Fibroblast of villous mesenchyme (primary cell): ENCODE results near the gene CD22. TPM values are rescaled to one million over a fixed set of nuclear protein-coding genes. Genes with fewer than 3 reads are reported as not detected.

Experiments
- DNase-seq: peaks from one replicate; pipeline ENCODE4 v3.0.0-alpha.2; 2010; ENCODE audit warnings: low read depth
- H3K4me3 ChIP-seq: 2 replicates; pipeline ENCODE4 v1.5.1; 2011; ENCODE audit warnings: low read depth, mild to moderate bottlenecking, low read length
- total RNA-seq: library from RNA; depleted of rRNA; stranded (reverse); fragments of >200 nt; gene quantifications from 2 replicates; pipeline ENCODE4 v1.2.3, GENCODE V29; 2012
- TF ChIP-seq, protein P1 (sequence below): IDR thresholded peaks from 2 replicates; pipeline ENCODE4 v1.5.1; 2012; ENCODE audit warnings: low read depth, mild to moderate bottlenecking, low read length; ENCODE audit not compliant: insufficient read depth

The CD22 gene
- total RNA-seq, 1 donor, result not detected

DNA sequence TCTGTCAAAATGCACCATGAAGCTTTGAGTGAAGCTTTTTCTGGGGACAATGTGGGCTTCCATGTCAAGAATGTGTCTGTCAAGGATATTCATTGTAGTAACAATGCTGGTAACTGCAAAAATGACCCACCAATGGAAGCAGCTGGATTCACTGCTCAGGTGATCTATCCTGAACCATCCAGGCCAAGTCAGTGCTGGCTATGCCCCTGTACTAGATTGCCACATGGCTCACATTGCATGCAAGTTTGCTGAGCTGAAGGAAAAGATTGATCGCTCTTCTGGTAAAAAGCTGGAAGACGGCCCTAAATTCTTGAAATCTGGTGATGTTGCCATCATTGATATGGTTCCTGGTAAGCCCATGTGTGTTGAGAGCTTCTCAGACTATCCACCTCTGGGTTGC is 54.5 kb downstream of the CD22 start:
- H3K4me3 ChIP-seq, result no peak overlapping the region
- no peak for DNase-seq
- TF ChIP-seq, protein P1, sequence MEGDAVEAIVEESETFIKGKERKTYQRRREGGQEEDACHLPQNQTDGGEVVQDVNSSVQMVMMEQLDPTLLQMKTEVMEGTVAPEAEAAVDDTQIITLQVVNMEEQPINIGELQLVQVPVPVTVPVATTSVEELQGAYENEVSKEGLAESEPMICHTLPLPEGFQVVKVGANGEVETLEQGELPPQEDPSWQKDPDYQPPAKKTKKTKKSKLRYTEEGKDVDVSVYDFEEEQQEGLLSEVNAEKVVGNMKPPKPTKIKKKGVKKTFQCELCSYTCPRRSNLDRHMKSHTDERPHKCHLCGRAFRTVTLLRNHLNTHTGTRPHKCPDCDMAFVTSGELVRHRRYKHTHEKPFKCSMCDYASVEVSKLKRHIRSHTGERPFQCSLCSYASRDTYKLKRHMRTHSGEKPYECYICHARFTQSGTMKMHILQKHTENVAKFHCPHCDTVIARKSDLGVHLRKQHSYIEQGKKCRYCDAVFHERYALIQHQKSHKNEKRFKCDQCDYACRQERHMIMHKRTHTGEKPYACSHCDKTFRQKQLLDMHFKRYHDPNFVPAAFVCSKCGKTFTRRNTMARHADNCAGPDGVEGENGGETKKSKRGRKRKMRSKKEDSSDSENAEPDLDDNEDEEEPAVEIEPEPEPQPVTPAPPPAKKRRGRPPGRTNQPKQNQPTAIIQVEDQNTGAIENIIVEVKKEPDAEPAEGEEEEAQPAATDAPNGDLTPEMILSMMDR, result no peak

- no peak for DNase-seq
- TF ChIP-seq, protein P1, result no peak
- no peak overlapping the region for H3K4me3 ChIP-seq
Observed at GRCh38 chr19:35388277-35389054, 59.5 kb downstream of the CD22 start.

- TF ChIP-seq, protein P1, result no peak
- DNase-seq, result no peak
- no peak overlapping the region for H3K4me3 ChIP-seq
Observed at GRCh38 chr19:35389192-35389861, 60.3 kb downstream of the CD22 start.

DNA sequence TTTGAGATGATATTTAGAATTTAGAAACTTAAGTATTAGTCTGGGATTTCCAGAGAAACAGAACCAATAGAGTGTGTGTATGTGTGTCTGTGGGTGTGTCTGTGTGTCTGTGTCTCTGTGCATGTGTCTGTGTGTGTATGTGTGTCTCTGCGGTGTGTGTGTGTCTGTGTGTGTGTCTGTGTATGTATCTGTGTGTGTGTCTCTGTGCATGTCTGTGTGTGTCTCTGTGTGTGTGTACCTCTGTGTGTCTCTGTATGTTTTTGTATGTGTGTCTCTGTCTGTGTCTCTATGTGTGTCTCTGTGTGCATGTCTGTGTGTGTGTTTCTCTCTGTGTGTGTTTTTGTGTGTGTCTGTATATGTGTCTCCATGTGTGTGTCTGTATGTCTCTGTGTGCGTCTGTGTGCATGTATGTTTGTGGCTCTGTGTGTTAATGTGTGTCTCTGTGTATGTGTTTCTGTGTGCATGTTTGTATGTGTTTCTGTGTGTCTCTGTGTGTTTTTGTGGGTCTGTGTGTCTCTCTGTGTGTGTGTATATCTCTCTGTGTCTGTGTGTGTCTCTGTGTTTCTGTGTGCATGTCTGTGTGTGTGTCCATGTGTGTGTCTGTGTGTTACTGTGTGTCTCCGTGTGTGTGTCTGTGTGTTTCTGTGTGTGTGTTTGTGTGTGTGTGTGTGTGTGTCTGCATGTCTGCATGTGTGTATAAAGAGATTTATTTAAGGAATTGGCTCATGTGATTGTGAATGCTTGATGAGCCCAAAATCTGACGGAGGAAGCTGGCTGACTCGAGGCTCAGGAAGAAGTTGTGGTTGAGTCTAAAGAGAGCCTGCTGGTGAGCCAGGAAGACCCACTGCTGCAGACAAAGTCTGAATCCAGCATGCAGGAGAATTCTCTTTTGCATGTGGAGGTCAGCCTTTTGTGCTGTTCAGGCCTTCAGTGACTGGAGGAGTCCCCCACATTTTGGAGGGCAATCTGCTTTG is 64.0 kb downstream of the CD22 start:
- DNase-seq, result no peak
- no peak overlapping the region for H3K4me3 ChIP-seq
- TF ChIP-seq, protein P1, result no peak

DNA sequence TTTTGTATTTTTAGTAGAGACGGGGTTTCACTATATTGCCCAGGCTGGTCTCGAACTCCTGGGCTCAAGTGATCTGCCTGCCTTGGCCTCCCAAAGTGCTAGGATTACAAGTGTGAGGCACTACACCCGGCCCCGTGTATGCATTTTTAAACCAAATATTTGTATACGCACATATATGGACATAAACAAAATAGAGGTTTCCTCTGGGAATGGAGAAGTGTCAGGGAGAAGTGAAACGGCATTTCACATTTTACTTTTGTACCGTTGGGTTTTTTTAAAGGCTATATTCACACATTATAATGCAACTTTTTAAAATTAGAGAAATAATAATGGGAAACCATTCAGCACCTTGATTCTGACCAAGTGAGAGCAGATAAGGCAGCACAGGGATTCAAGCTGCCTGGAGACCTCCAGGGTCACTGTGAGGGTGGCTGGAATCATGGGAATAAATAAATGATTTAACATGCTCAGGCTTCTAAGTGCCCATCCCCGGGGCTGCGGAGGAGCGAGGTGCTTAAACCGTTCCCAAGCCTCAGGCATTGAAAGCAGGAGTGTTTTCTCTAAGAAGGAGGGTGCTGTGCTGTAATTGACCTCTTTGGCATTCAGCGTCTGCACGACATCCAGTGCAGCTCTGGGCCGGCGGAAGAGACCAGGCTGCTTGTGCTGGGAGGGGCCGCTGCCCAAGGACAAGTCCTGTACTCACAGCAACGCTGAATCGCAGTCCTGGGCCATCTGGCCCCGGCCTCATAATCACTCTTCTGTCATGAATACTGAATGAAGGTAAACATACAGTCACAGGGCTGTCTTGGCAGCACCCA is 66.6 kb downstream of the CD22 start:
- H3K4me3 ChIP-seq, result no peak overlapping the region
- TF ChIP-seq, protein P1, result no peak
- DNase-seq, result peak; percentile 7

DNA sequence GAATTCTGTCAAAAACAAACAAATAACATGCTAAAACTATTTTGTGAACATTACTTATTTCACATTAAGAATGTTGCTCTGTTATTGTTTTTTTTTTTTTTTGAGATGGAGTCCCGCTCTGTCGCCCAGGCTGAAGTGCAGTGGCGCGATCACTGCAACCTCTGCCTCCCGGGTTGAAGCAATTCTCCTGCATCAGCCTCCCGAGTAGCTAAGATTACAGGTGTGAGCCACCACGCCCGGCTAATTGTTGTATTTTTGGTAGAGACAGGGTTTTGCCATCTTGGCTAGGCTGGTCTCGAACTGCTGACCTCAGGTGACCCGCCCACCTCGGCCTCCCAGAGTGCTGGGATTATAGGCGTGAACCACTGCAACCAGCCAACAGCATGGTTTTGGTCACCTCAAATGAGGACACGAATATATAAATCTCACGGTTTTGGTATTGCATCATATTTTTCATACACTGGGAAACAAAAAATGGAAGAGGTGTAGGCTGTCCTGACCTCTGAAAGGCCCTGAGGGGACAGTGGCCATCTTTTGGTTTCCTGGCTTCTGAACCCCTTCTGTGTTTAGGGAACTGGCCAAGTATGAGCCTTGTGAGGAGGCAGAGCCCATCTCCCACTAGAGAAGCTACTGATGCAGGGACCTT is 67.4 kb downstream of the CD22 start:
- TF ChIP-seq, protein P1, result no peak
- no peak for DNase-seq
- H3K4me3 ChIP-seq, result no peak overlapping the region
